Left ventricle myocardium inferior (tissue), 1 donor: ENCODE results near the gene OTOA. TPM values are rescaled to one million over a fixed set of nuclear protein-coding genes. Genes with fewer than 3 reads are reported as not detected.

Experiments
- DNase-seq: peaks from one replicate; pipeline ENCODE4 v3.0.0-alpha.2; 2020
- H3K27ac ChIP-seq: fragments of 200-600 bp; replicated peaks from 2 replicates; pipeline ENCODE4 v1.8.0; 2021
- H3K27me3 ChIP-seq: fragments of 200-600 bp; 2 replicates; pipeline ENCODE4 v1.8.0; 2021; ENCODE audit warnings: low read depth
- H3K36me3 ChIP-seq: fragments of 200-600 bp; 2 replicates; pipeline ENCODE4 v1.8.0; 2021
- H3K4me1 ChIP-seq: fragments of 200-600 bp; 2 replicates; pipeline ENCODE4 v1.8.0; 2021
- H3K4me3 ChIP-seq: fragments of 200-600 bp; 2 replicates; pipeline ENCODE4 v1.8.0; 2021; ENCODE audit warnings: mild to moderate bottlenecking, moderate library complexity
- H3K9me3 ChIP-seq: fragments of 200-600 bp; replicated peaks from 2 replicates; pipeline ENCODE4 v1.8.0; 2021
- CTCF ChIP-seq: fragments of 200-600 bp; IDR thresholded peaks from 2 replicates; pipeline ENCODE4 v1.8.0; 2021; ENCODE audit warnings: antibody characterized with exemption, mild to moderate bottlenecking, borderline replicate concordance
- intact Hi-C: fragments of 100-400 bp; cut with micrococcal nuclease; formaldehyde crosslinking; loops from one replicate; pipeline ENCODE4 v1.11.0; 2022
- long read RNA-seq: library from polyadenylated mRNA; unstranded; transcript quantifications from one replicate; pipeline ENCODE4 v2.0.0, GENCODE V29; 2021
- total RNA-seq: library from RNA; stranded (reverse); fragmentation: NEBNext Ultra II Directional; extraction: Animal tissue kit (Norgen Biotek cat#: 25700); gene quantifications from one replicate; pipeline ENCODE4 v1.2.1, GENCODE V29; 2021
- donor health status: DM: no; HTN: yes; CAD: no; lungs with severe emphysema.

The OTOA gene
- 0.11 TPM for total RNA-seq
- long read RNA-seq = 0 reads

DNA sequence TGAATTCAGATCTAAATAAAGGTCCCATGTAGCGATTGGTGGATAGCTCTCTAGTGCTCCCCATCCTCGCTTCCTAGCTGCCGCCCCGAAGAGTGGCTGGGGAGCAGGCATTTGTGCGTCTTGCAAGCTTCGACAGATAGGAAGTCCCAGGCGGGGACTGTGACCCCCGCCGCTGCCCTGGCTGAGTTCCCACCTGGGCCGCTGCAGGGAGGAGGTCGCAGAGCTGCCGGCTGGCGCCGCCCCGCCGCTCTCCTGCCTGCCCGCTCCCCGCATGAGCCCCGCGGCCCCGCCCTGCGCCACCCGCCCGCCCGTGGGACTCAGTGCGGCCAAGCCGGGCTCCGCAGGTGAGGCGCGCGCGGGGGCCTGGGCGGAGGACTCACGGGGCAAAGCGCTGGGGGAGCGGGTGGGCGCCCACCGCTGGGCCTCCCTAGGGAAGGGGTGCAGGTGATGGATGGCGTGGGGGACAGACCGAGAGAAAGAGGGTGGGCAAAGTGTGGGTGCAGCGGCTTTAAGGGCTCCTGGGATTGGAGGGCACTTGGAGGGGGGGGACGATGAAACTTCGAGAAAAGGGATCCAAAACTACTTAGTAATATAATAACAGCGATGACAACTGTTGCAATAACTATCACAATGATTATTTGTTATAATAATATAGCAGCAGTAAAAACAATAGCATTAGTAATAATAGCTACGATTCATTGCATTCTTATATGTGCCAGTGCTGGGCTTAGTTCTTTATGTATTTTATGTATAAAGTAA is at the start of gene OTOA:
OTOA (plus strand) TSS at position 80 of the 759 bp plus-strand sequence. CDS start 14,547 bp downstream, outside the sequence.
- H3K4me1 ChIP-seq = peaks cover 8% of the 10 kb centered on the region
- H3K27me3 ChIP-seq = peaks cover 52% of the 10 kb centered on the region
- no peaks in the 10 kb centered on the region for H3K36me3 ChIP-seq
- no peaks in the 10 kb centered on the region for H3K9me3 ChIP-seq
- no peak within 1 kb of the TSS for H3K27ac ChIP-seq
- intact Hi-C loops = no loop called here
- no peak for TF ChIP-seq CTCF
- peak within 1 kb of the TSS; percentile 58 for H3K4me3 ChIP-seq
- DNase-seq = no peak

DNA sequence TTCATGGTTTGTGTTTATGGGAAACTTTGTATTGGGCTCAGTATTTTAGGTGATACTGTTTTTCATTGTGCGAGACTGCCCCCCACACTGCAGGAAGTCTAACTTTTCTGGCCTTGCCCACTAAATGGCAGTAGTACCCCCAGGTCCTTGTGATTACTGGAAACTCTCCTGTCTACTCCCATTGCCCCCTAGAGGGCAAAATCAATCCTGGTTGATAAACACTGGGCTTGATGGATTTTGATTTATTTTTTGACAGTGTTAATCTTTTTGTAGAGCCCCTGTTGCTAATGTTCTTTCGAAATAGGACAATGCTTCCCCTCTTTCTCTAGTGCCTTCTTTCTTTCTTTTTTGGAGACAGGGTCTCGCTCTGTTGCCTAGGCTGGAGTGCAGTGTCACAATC is 48.9 kb upstream of the OTOA start:
- Histone ChIP-seq H3K27me3 (no peaks in the 10 kb centered on the region), H3K27ac (no peak overlapping the region), H3K4me3 (no peak overlapping the region), H3K4me1 (peaks cover 34% of the 10 kb centered on the region), H3K9me3 (no peaks in the 10 kb centered on the region), H3K36me3 (peaks cover 20% of the 10 kb centered on the region)
- intact Hi-C loops = no loop called here
- no peak for DNase-seq
- peak; percentile 12 for TF ChIP-seq CTCF

GRCh38 chr16:21617607-21618006 is 46.2 kb upstream of the OTOA start:
- H3K4me1 ChIP-seq = peaks cover 10% of the 10 kb centered on the region
- no peaks in the 10 kb centered on the region for H3K9me3 ChIP-seq
- intact Hi-C loops = loop anchor here (2.0 kb wide), 1 partner anchor 27 kb away; no protein-coding TSS in a partner anchor
- H3K27ac ChIP-seq = no peak overlapping the region
- H3K4me3 ChIP-seq = no peak overlapping the region
- H3K27me3 ChIP-seq = no peaks in the 10 kb centered on the region
- H3K36me3 ChIP-seq = peaks cover 20% of the 10 kb centered on the region
- DNase-seq = no peak
- no peak for TF ChIP-seq CTCF

GRCh38 chr16:21618281-21618680 is 45.5 kb upstream of the OTOA start:
- no peaks in the 10 kb centered on the region for H3K9me3 ChIP-seq
- peaks cover 8% of the 10 kb centered on the region for H3K4me1 ChIP-seq
- TF ChIP-seq CTCF = no peak
- peaks cover 20% of the 10 kb centered on the region for H3K36me3 ChIP-seq
- DNase-seq = no peak
- H3K27me3 ChIP-seq = no peaks in the 10 kb centered on the region
- H3K27ac ChIP-seq = no peak overlapping the region
- no peak overlapping the region for H3K4me3 ChIP-seq
- intact Hi-C loops = no loop called here

DNA sequence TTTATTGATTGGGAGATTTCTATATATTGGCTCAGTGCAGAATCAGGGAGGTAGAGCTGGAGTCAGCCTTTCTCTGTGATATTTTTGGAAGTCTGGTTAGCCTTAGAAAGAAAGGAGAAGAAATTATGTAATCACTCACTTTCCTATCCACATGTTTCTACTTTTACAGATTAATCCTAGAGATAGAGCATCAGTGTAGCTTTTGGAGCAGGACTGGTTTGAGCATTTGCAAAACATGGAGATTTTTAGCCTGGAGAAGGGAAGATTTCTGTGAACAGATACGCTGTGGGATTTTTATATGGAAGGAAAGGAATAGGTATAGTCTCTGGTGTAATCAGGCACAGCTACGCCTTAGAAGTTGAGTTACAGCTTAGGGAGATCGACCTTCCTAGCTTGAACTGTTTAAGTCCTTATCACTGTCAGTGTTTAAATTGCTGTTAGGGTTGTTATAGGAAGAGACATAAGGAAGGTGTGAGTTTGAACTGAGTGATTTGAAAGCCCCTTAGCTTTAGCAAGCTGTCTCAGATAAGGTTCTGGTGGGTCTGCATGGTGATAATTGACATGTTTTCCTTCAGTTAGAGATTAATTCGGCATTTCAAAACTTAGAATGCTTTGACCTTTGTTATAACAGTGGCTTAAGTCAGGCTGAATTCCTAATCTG is 43.9 kb upstream of the OTOA start:
- DNase-seq = no peak
- Histone ChIP-seq H3K27me3 (no peaks in the 10 kb centered on the region), H3K9me3 (no peaks in the 10 kb centered on the region), H3K36me3 (peaks cover 21% of the 10 kb centered on the region), H3K4me3 (no peak overlapping the region), H3K27ac (no peak overlapping the region), H3K4me1 (peaks cover 8% of the 10 kb centered on the region)
- intact Hi-C loops = no loop called here
- no peak for TF ChIP-seq CTCF
